NCI-H2227 treated with DMSO at 0.1 percent for 48 hours (cell line): Measurements from ENCODE around the gene PTPN14.
A peak's percentile ranks its signal among the peaks of the same experiment; 100 is the strongest.
"Not testable (repeated sequence)": the region's sequence is repeated elsewhere in the genome, so short reads cannot be mapped to it uniquely, and the experiment has no call there.

Source experiments
- DNase-seq: peaks from one replicate; lab custom pipeline; 2025; lab: John Stamatoyannopoulos, UW

Gene PTPN14

GRCh38 chr1:214551436-214552173 lies at the start of gene PTPN14:
Gene PTPN14, minus strand, starts transcription at chr1:214551602. Its CDS starts 86,799 bp downstream, at chr1:214464803.
- peak; percentile 43 for DNase-seq

- no peak for DNase-seq
Measured at GRCh38 chr1:214593158-214593557, 41.8 kb upstream of the PTPN14 start.

- DNase-seq, result not testable (repeated sequence)
Measured at GRCh38 chr1:214591918-214592317, 40.5 kb upstream of the PTPN14 start.

- no peak for DNase-seq
Measured at GRCh38 chr1:214590696-214591095, 39.3 kb upstream of the PTPN14 start.

- DNase-seq, result no peak
Measured at GRCh38 chr1:214588963-214589597, 37.7 kb upstream of the PTPN14 start.

GRCh38 chr1:214587165-214587564 lies 35.8 kb upstream of the PTPN14 start:
- peak; percentile 41 for DNase-seq

- no peak for DNase-seq
Measured at GRCh38 chr1:214586621-214587020, 35.2 kb upstream of the PTPN14 start.

GRCh38 chr1:214584805-214585766 lies 33.7 kb upstream of the PTPN14 start:
- DNase-seq, result peak; percentile 33

- DNase-seq, result no peak
Measured at GRCh38 chr1:214583824-214584554, 32.6 kb upstream of the PTPN14 start.

- DNase-seq, result no peak
Measured at GRCh38 chr1:214583113-214583512, 31.7 kb upstream of the PTPN14 start.

- DNase-seq, result no peak
Measured at GRCh38 chr1:214582289-214582891, 31.0 kb upstream of the PTPN14 start.

- no peak for DNase-seq
Measured at GRCh38 chr1:214581785-214582184, 30.4 kb upstream of the PTPN14 start.

GRCh38 chr1:214579183-214579582 lies 27.8 kb upstream of the PTPN14 start:
- DNase-seq, result no peak

- not testable (repeated sequence) for DNase-seq
Measured at GRCh38 chr1:214576120-214576519, 24.7 kb upstream of the PTPN14 start.

GRCh38 chr1:214574598-214575411 lies 23.4 kb upstream of the PTPN14 start:
- DNase-seq, result no peak

GRCh38 chr1:214573386-214574318 lies 22.2 kb upstream of the PTPN14 start:
- no peak for DNase-seq

- DNase-seq, result no peak
Measured at GRCh38 chr1:214571281-214571680, 19.9 kb upstream of the PTPN14 start.

- no peak for DNase-seq
Measured at GRCh38 chr1:214570442-214570841, 19.0 kb upstream of the PTPN14 start.

- DNase-seq, result no peak
Measured at GRCh38 chr1:214569357-214570004, 18.1 kb upstream of the PTPN14 start.
